Right lobe of liver (tissue), 6 donors: Measurements from ENCODE around the gene VPS18. TPM values are rescaled to one million over a fixed set of nuclear protein-coding genes. Genes with fewer than 3 reads are reported as not detected.
A peak's percentile ranks its signal among the peaks of the same experiment; 100 is the strongest.

Experiments used
- ATAC-seq, 4 donors: fragments of 200-7000 bp; cut with Tn5 transposase; one replicate each; pipeline ENCODE4 v1.9.1; 2020; ENCODE audit warnings: mild to moderate bottlenecking in 4 of 4, moderate library complexity in 4 of 4
- DNase-seq, 3 donors: peaks; one replicate each; pipeline ENCODE4 v3.0.0-alpha.2; 2020
- H3K27ac ChIP-seq, 3 donors: fragments of 200-600 bp; one replicate each; pipeline ENCODE4 v1.8.0; 2022
- H3K27me3 ChIP-seq, 2 donors: fragments of 200-600 bp; one replicate each; pipeline ENCODE4 v1.8.0; 2022
- H3K36me3 ChIP-seq, 4 donors: fragments of 200-600 bp; sonication (generic) in 1 of 4; one replicate each; pipeline versions ENCODE4 v1.5.1 to v1.8.0; 2017 to 2022; ENCODE audit warnings: control low read depth in 1 of 4
- H3K4me1 ChIP-seq, 4 donors: fragments of 200-600 bp; sonication (generic) in 1 of 4; one replicate each; pipeline versions ENCODE4 v1.5.1 to v1.8.0; 2017 to 2022; ENCODE audit warnings: control low read depth in 1 of 4
- H3K4me3 ChIP-seq, 3 donors: fragments of 200-600 bp; one replicate each; pipeline ENCODE4 v1.8.0; 2022
- H3K9me3 ChIP-seq, 4 donors: fragments of 200-600 bp; sonication (generic) in 1 of 4; one replicate each; pipeline versions ENCODE4 v1.5.1 to v1.8.0; 2017 to 2022; ENCODE audit warnings: control low read depth in 1 of 4
- CTCF ChIP-seq, 4 donors: fragments of 200-600 bp in 3 of 4; fragments of 450-650 bp in 1 of 4; IDR thresholded peaks; one replicate each; pipeline versions ENCODE4 v1.5.1 to v1.8.0; 2016 to 2022; ENCODE audit warnings: antibody characterized with exemption in 4 of 4, mild to moderate bottlenecking in 2 of 4
- POLR2A ChIP-seq: fragments of 450-650 bp; IDR thresholded peaks from one replicate; pipeline ENCODE4 v1.6.1; 2017; ENCODE audit warnings: antibody characterized with exemption, mild to moderate bottlenecking
- WGBS: methylation state at CpG from one replicate; pipeline ENCODE4 v1.1.6; 2018; ENCODE audit warnings: low coverage, low lambda C conversion rate; ENCODE audit not compliant: insufficient coverage; ENCODE audit errors: missing lambda C conversion rate; 5-methylcytosine and 5-hydroxymethylcytosine counted together
- intact Hi-C, 2 donors: fragments of 100-400 bp; cut with DNase I; formaldehyde crosslinking; loops; one replicate each; pipeline versions ENCODE4 v1.11.2 to v1.14.1; 2022
- total RNA-seq, 6 experiments: library from RNA; depleted of rRNA in 2 of 6; stranded (reverse); fragments of >200 nt in 2 of 6; fragmentation: NEBNext Ultra II Directional in 3 of 6; extraction: Animal tissue kit (Norgen Biotek cat#: 25700) in 3 of 6; gene quantifications; one replicate each; pipeline versions ENCODE4 v1.1.0 to v1.2.4, GENCODE V29; 2016 to 2023
- donor health status: DM: no; HTN: yes; CAD: no.
- donor health status: DM: no; HTN: no; CAD: no.
- donor health status: DM: no; HTN: no; CAD: no.
- donor health status: DM: no; HTN: yes; CAD: no.
- donor health status: DM: no; HTN: yes; CAD: no.

The VPS18 gene
- total RNA-seq, 6 experiments from 2014 or later: 8.4 to 24.7 (median 12.9) TPM

- no peaks in the 10 kb centered on the region for H3K27me3 ChIP-seq
- no peak overlapping the region for H3K4me3 ChIP-seq
- 86% methylated on average over 8 of the region's 13 CpGs for WGBS
- peaks cover 0 to 12% (median 0%) of the 10 kb centered on the region in 4 donors for H3K4me1 ChIP-seq
- ATAC-seq: peak in 2 of 4 donors; percentile 17 to 25
- intact Hi-C loops: no loop called here
- TF ChIP-seq CTCF (IDR thresholded peaks at IDR 0.05) (no peak), POLR2A (no peak)
- peak in 1 of 3 donors; percentile 39 for DNase-seq
- no peak overlapping the region for H3K27ac ChIP-seq
- H3K36me3 ChIP-seq: no peaks in the 10 kb centered on the region
- no peaks in the 10 kb centered on the region for H3K9me3 ChIP-seq
Measured at GRCh38 chr15:40871749-40872617, 22.3 kb upstream of the VPS18 start.

GRCh38 chr15:40872791-40873693, 21.2 kb upstream of the VPS18 start:
- intact Hi-C loops: no loop called here
- Histone ChIP-seq H3K9me3 (no peaks in the 10 kb centered on the region), H3K4me1 (peaks cover 0 to 12% (median 0%) of the 10 kb centered on the region in 4 donors), H3K36me3 (no peaks in the 10 kb centered on the region), H3K4me3 (peak overlapping the region in 1 of 3 donors; percentile 53), H3K27ac (no peak overlapping the region), H3K27me3 (no peaks in the 10 kb centered on the region)
- WGBS: 34% methylated on average over 9 of the region's 33 CpGs
- ATAC-seq (no peak), DNase-seq (peak in 1 of 3 donors; percentile 29)
- TF ChIP-seq POLR2A (no peak), CTCF (IDR thresholded peaks at IDR 0.05) (no peak)

- DNase-seq (peak in 2 of 3 donors; percentile 64 to 66), ATAC-seq (peak; percentile 81 to 86 (median 84))
- H3K27me3 ChIP-seq: no peaks in the 10 kb centered on the region
- H3K27ac ChIP-seq: no peak within 1 kb of the TSS
- intact Hi-C loops: no loop called here
- peaks cover 0 to 12% (median 0%) of the 10 kb centered on the region in 4 donors for H3K4me1 ChIP-seq
- 3% methylated on average over 10 of the region's 74 CpGs for WGBS
- peak in 2 of 4 donors; percentile 22 to 29 for TF ChIP-seq CTCF (IDR thresholded peaks at IDR 0.05)
- TF ChIP-seq POLR2A: no peak
- H3K36me3 ChIP-seq: no peaks in the 10 kb centered on the region
- H3K4me3 ChIP-seq: peak within 1 kb of the TSS; percentile 35 to 53 (median 43)
- H3K9me3 ChIP-seq: no peaks in the 10 kb centered on the region
Measured at GRCh38 chr15:40873694-40874561, 20.3 kb upstream of the VPS18 start, which contains the start of gene RHOV. Gene RHOV (minus strand): TSS chr15:40874234. CDS start chr15:40874139, 95 bp downstream.
